HG02938 (cell line): ENCODE measurements around the gene TOPORS.
"Not testable (repeated sequence)": the region's sequence is repeated elsewhere in the genome, so short reads cannot be mapped to it uniquely, and the experiment has no call there.

ENCODE experiments used
- ATAC-seq: cut with Tn5 transposase; IDR thresholded peaks from one replicate; pipeline ENCODE4 v1.9.1; 2021; ENCODE audit warnings: mild to moderate bottlenecking, moderate library complexity; ENCODE audit not compliant: unreplicated experiment

The TOPORS gene

DNA sequence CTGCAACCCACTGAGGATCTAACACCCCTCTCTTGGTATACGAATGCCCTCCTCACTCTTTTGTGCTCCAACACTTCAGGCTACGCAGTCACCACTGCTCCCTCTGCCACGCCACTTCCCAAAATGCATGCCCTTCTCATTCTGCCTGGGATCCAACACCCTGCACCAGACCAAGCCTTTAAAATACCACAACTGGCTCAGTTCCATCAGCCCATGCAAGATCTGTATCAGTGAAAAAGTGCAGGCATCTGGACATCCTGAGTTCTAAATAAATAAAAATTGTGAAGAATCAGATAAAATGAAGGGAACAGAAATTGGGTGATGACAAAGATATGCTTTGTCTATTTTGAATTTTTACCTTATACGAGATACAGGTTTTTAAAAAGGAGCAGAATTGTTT, 17.9 kb upstream of the TOPORS start:
- ATAC-seq: no peak

DNA sequence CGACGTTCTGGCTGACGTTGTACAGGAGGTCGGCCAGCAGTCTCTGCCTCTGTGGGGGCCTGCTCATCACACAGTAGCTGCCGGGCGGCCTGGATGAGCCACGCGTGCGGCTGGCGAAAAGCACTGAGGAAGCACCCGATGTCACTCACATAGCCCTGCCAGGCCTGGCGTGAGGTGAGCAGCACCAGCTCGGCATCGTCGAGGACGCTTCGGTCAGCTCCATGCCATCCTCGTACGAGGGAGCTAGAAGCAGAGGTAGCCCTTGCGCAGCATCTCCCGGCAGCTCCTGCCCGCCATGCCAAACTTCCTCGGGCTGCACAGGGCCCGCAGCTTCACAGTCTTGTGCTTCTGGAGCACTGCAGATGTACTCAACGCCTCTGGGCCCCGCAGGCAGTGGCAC, 14.4 kb upstream of the TOPORS start:
- ATAC-seq: no peak

DNA sequence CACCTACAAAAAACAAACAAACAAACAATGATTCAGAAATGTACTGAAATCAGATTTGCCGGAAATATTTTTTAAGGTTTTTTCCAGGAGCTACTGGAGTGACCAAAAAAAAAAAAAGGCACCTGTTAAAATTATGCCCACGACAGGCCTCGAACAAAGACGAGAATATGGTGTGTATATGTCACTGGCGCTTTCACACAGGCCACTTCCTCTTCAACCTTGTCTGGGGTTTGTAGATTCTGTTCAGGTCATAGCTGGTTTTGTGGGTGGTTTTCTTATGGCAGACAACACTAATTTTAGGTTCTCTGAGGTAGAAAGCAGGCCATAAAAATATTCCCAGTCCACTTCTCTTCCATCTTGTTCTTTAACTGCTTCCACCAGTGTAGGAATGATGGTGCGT, 13.6 kb upstream of the TOPORS start:
- no peak for ATAC-seq

DNA sequence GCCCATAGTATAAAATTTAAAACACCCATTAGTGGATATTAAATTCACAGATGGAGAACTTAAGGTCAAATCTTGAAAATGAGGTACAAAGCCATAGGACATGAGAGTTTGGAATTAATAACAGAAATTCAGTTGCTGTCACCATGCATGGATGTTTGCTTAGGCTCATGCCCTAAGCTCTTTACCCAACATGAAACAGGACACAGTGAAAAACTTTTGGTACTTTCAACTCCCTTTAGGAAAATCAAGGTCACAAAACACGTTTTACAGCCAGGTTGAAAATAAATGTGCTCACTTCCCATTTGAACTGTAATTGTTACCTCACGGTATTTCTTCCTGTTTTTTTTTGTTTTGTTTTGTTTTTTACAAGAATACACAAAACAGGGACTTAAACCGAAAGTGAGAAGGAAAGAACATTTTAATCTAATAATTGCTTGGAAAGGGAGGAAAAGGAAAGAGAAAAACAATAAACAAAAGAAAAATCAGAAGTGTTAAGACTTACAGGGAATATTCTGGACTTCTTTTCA, 6.1 kb upstream of the TOPORS start:
- ATAC-seq: no peak

DNA sequence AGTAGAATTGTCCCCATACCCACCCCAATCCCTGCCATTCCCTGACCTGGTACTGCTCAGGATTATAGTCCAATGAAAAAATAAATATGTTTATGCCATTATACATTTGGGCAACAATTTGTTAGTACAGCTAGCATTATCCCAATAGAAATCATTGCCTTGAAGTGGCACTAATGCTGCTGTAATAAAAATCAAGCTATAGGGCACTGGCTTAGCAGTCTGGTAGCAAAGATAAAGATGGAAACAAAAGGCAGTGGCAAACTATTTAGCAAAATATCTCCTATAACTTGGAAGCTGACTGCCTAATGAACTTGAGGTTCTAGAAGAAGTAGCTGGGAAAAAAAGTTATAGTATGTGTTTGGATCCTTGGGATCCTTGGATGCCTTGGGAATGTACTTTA, 2.2 kb upstream of the TOPORS start:
- ATAC-seq: no peak

DNA sequence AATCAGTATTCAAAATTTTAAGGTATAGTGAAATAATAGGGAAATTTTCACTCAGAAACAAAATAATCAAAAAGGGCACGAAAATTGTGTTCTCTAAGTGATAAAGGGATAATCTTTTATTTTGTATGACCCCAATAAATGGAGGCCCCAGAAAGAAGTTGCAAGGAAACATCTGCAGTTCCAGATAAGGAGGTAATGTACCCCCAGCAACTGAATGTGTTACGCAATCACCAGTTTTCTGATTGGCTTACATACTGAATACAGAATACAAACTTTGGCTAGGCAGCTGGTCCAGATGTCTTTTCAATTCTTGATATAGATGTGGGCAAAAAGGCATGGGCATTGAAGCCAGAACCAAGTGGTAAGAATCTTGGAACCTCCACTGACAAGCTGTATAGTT, 1.7 kb upstream of the TOPORS start:
- no peak for ATAC-seq

DNA sequence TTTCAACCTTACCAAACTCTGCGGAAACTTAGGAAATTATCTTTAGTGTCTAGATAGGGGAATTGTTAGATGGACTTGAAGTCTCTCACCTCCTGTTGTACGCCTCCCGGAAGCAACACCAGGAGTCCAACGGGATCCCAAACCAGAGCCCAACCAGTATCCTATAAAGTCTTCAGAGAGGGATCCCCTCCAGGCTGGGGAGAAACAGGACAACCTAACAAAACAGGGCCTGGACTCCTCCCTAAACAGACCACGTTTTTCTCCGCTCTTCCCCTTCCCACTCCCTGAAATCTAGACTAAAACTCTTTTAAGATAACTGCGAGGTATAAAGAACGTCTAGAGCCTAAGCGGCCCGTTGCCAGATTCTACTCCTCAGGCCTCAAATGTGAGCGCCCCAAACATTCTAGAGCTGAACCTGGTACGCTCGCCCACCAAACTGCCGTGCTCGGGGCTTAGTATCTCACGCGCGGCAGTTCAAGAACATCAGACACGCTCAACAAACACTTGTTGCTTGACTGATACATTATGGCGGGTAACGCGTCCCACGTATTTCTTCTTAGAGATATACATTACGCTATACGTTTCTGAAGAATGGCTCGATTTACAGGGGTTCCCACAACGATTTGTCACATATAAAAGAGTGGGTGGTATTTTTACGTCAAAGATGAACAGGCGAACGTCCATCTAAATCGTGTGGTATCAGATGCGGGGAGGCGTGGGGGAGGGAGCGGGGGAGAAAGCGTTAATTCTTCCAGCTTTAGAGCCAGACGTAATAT, 922 bp downstream of the TOPORS start:
- ATAC-seq: peak; percentile 13

DNA sequence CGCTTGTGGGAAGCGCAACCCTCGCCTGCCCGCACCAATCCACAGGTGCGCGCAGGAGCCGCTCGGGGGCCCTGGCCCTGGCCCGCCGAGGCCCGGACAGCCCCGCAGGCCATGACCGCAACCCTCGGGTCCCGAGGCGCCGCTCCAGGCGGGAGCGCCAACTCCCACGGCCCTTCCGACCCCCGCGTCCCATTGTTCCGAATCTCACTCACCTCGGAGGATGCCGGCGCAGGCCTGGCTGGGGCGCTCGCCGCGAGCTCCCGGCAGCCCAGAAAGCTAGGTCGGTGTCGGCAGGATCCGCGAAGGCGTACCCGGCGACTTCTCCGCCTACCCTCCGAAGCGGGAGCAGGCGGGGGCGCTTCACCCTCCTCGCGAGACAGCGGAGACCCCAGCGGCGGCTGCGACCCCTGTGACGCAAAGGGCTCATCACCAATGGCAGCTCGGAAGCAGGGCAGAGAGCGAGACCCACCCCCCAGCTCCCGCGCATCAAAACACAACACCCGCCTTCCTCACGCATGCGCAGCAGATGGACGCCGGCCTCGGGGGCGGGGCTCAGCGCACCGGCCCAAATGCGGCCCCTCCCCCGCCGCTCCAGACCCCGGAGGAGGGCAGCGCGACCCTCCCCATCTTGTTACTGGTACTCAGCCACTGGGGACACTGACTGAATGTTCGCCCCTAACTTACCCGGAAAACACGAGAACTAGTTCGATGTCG, 1.7 kb downstream of the TOPORS start:
- ATAC-seq: peak; percentile 55

DNA sequence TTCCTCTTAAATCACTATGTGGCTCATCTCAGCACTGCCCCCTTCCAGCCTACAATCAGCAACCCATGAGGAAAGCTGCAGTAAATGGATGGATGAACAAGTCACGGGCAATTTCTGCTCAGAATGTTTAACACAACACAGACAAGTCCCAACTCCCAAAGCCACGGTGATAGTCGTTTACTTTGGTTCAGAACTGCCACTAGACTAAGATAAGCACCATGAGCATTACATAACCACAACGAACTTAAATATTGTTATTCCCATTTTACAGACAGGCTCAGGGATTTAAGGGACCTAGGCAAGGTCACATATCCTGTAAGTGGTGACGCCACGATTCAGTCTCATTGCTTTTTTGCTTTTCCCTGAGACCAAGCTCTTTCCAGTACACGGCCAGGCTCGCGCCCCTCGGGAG, 2.2 kb downstream of the TOPORS start:
- ATAC-seq: no peak

DNA sequence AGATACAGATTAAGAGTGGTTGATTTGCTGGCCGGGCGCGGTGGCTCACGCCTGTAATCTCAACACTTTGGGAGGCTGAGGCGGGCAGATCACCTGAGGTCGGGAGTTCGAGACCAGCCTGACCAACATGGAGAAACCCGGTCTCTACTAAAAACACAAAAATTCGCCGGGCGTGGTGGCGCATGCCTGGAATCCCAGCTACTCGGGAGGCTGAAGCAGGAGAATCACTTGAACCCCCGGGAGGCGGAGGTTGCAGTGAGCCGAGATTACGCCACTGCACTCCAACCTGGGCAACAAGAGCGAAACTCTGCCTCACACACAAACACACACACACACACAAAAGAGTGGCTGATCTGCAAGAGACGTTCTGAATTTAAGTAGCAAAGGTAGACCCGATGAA, 4.2 kb downstream of the TOPORS start:
- ATAC-seq: not testable (repeated sequence)

DNA sequence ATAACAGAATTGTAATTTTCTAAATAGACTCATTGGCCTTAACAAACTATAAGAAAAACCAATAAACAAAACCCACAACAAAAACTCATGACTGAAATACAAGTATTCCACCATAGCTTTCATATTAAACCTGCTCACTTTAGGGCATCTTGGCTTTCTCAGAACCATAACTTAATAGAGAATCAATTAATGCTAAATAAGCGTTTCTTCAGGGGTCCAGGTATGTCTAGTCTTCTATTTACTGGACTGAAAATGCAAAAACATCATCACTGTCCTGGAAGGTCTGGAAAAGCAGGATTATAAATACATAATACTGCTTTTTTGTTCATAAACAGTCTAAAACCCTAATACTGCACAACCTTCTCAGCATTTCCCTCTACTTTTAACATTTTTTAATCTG, 6.5 kb downstream of the TOPORS start:
- ATAC-seq: no peak

DNA sequence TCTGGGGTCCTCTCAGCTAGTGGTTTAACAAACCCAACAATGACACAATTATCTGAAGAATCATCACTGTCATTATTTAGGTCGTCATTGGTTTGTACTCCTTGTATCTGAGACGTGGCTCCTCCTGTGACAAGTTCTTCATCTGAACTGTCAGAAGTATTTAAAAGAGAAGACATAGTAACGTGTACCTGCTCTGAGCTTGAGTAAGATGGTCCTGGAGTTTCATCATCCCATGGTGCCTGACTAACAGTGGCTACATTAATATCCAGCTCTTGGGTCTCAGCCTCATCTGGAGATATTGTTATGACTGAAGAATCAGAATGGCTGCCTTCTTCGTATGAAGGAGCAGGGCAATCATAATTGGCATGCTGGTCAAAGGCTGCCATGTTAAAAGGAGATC, 9.3 kb downstream of the TOPORS start:
- ATAC-seq: no peak

DNA sequence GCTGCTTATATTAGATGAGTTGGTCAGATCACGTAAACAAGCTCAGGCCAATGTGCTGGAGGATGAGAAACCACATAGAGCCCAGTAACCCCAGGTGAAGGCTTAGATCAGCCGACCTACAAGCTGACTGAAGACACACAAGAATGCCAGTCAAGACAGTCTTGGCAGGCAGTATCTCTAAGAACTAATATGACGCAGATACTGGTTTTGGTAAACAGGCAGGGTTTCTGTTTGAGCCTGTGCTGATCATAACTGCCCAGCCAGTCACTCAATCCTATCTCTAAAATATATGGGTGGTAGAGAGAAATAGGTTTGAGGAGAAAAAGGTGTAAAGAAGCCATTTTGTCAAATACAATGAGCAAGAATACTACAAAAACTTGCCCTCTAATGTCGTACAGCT, 18.6 kb downstream of the TOPORS start:
- no peak for ATAC-seq

DNA sequence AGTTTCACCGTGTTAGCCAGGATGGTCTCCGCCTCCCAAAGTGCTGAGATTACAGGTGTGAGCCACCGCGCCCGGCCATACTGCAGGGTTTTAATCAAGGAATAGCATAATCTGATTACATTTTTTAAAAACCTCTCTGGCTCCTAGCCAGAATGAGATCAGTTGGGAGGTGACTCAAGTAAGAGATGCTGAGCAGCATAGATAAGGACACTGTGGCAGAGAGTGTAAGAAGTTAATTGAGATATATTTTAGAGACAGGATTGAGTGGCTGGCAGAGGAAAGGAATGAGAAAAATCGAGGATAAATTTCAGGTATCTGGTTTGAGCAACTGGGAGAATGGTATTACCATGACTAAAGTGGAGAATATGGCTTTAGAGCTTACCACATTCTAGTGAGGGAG, 19.1 kb downstream of the TOPORS start:
- no peak for ATAC-seq

DNA sequence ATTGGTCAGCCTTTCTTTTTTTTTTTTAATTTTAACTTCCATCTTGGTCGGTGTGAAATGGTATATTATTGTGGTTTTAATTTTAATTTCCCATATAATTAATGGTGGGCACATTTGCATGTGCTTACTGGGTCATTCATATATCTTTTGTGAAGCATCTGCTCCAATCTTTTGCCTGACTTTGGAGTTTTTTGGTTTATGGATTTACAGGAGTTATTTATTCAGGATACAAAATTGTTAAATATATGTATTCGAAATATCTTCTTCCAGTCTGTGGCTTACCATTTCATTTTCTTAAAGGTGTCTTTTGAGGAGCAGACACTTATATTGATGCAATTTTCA, 25.7 kb downstream of the TOPORS start:
- no peak for ATAC-seq

DNA sequence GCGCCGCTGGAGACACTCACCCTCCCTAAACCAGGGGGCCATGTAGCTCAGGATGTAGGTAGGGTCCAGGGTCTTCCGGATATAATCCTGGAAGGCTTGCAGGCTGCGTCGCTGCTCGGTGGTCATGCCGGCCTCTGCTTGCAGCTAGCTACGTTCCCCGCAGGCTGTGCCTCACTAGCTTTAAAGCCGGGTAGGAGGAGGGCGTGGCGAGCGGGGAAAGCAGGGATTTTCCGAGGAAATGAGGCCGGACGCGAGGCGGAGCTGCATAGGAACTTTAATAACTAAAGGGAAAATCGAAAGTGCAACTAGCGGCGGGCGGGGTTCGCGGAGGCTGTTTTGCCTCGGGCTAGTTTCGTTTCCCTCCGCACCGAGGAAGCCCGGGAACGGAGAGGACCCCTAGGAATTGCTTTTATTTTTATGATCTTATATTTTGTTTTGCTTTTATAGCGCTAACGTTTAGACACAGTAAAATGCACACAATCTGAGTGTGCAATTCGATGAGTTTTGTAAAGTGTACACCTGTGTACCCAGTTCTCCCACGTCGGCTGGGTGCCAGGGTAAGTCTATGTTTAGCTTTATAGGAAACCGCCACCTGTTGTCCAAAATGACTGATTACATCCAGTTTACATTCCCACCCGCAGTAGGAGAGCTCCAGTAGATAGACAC, 26.2 kb downstream of the TOPORS start, which contains the start of gene RIGI:
TSS of gene RIGI (minus strand) at position 156 of the 666 bp plus-strand sequence. CDS start at position 126, 30 bp downstream.
- ATAC-seq: peak; percentile 66

DNA sequence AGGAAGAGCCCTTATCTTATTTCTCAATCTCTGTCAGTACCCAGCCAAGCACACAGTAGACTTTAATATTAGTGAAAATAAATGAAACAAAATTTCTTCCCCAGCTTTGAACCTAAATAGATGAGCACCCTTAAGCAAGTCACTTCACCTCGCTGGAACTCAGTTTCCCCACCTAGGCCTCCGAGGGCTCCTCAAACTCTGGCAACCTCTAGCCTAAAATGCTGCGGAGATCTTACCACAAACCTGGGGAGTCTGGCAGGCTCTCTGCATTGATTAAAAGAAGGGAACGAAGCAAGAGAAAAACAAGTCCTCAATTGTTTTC, 26.7 kb downstream of the TOPORS start:
- peak; percentile 21 for ATAC-seq

DNA sequence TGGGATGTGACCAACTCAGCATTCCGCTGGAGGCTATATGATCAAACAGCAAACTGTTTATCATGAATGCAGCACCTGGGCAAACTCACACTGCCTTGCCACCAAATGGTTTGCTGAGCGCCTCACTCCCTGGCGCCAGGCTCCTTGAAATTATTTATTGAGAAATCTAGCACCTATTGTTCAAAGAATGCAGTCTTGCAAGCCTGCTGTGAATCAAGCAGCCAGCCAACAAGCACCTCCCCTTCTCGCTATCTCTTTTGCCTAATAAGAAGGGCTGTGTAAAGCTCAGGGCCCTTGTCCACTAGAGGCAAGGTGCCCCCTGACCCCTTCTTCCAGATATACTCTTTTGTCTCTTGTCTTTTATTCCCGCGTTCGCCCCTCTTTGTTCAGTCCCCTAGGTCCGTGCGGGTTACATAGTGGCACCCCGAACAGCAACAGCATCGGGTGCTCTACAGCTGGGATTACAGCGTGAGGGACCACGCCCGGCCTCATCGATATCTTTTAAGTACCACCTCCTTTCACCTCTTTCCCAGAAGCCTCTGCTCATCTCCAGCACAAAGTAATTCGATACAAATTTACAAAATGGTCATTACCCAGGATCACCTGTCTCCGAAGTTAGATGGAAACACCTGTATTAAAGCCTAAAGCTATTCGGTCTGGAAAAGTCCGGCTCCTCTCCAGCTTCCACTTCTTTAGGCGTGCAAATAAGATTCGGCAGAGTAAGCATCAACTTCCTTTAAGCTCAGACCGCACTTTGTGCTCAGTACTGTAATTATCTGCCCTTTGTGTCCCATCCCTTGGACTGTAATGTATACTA, 27.3 kb downstream of the TOPORS start:
- peak; percentile 19 for ATAC-seq

DNA sequence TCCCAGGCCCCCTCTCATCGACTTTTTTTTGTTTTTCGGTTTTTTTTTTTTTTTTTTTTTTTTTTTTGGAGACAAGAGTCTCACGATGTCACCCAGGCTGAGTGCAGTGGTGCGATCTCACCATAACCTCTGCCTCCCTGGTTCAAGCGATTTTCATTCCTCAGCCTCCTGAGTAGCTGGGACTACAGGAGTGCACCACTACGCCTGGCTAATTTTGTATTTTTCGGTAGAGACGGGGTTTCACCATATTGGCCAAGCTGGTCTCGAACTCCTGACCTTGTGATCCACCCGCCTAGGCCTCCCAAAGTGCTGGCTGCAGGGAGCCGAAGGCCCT, 27.9 kb downstream of the TOPORS start:
- not testable (repeated sequence) for ATAC-seq

DNA sequence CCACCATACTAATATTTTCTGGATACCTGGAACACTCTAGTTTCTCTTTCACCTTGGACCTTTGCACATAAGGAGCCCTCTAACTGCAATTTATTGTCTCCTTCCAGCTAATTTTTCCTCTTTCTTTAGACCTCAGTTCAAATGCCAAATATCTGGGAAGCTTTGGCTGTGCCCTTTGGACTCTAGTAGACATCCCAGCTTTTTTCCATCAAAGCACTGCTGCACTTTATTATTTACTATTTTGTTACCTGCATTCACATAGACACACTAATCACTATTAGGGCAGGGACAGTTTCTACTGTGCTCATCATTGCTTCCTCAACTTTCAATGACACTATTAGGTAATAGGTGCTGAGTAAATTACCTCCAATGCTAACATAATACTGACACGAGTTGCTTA, 28.5 kb downstream of the TOPORS start:
- no peak for ATAC-seq

DNA sequence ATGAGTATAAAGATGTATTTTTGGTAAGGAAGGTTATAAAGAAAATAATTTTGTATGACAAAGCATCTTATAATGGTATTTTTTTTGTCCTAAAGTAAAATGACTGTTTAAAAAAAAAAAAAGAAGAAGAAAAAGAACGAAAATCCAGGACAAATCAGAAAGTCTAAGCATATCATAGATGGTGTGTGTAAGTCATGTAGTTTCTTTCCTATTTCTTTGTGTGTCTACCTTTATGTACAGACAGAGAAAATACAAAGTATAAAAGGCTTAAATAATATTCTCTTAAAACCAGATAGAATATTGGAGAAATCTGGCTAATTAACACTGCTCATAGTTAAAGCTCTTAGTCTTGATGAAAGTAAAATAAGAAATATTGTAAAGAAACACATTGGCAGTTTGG, 34.1 kb downstream of the TOPORS start:
- ATAC-seq: no peak
